Stimulated activated CD8-positive, alpha-beta memory T cell treated with anti-CD3 and anti-CD28 coated beads, Interleukin-4, amount 100 ng/mL, for 48 hours (primary cell): ENCODE results near the gene SPATA31A7.
"Not testable (repeated sequence)": the region's sequence is repeated elsewhere in the genome, so short reads cannot be mapped to it uniquely, and the experiment has no call there.

Experiments used
- DNase-seq: peaks from one replicate; pipeline ENCODE4 v3.0.0-alpha.2; 2020

SPATA31A7 gene

GRCh38 chr9:61189736-61190135 lies at the start of gene SPATA31A7:
Gene SPATA31A7 (plus strand): TSS chr9:61190036. CDS start chr9:61190065, 29 bp downstream.
- DNase-seq: not testable (repeated sequence)

GRCh38 chr9:61226438-61226837 lies 36.6 kb downstream of the SPATA31A7 start:
- not testable (repeated sequence) for DNase-seq
